Stomach (tissue), 19 donors: ENCODE data around the gene POLR2I. TPM values are rescaled to one million over a fixed set of nuclear protein-coding genes. Genes with fewer than 3 reads are reported as not detected.
A peak's percentile ranks its signal among the peaks of the same experiment; 100 is the strongest.

Source experiments
- DNase-seq, 2 donors: peaks; one replicate each; pipeline versions ENCODE4 v3.0.0 to v3.0.0-alpha.2; 2013 to 2019
- H3K27ac ChIP-seq, 5 donors: fragments of 200-600 bp in 4 of 5; sonication (generic) in 4 of 5; one replicate each; pipeline ENCODE4 v1.5.1; 2013 to 2019; ENCODE audit warnings: mild to moderate bottlenecking in 1 of 5, moderate library complexity in 1 of 5
- H3K27me3 ChIP-seq, 3 donors: fragments of 200-600 bp; sonication (generic); one replicate each; pipeline ENCODE4 v1.5.1; 2017 to 2019; ENCODE audit warnings: mixed run types in 1 of 3
- H3K36me3 ChIP-seq, 4 donors: fragments of 200-600 bp; sonication (generic); 1 replicate in 3 of 4; 2 replicates in 1 of 4; pipeline ENCODE4 v1.5.1; 2016 to 2019
- H3K4me1 ChIP-seq, 4 donors: fragments of 200-600 bp; sonication (generic); one replicate each; pipeline ENCODE4 v1.5.1; 2016 to 2019
- H3K4me3 ChIP-seq, 4 donors: fragments of 200-600 bp; sonication (generic) in 3 of 4; one replicate each; pipeline ENCODE4 v1.5.1; 2016 to 2019; ENCODE audit warnings: mild to moderate bottlenecking in 1 of 4
- H3K9me3 ChIP-seq, 4 donors: fragments of 200-600 bp; sonication (generic); one replicate each; pipeline ENCODE4 v1.5.1; 2016 to 2019
- CTCF ChIP-seq, 7 experiments: fragments of 450-650 bp in 4 of 7; fragments of 200-600 bp in 3 of 7; sonication (generic) in 3 of 7; IDR thresholded peaks; one replicate each; pipeline ENCODE4 v1.5.1; 2016 to 2019; ENCODE audit warnings: antibody characterized with exemption in 7 of 7, control low read depth in 2 of 7, mild to moderate bottlenecking in 1 of 7
- EP300 ChIP-seq: sonication (generic); formaldehyde crosslinking; IDR thresholded peaks from one replicate; pipeline ENCODE4 v1.6.1; 2017; ENCODE audit warnings: antibody characterized with exemption
- POLR2A ChIP-seq, 4 donors: fragments of 450-650 bp; IDR thresholded peaks; one replicate each; pipeline ENCODE4 v1.6.1; 2016; ENCODE audit warnings: antibody characterized with exemption in 4 of 4, control low read depth in 2 of 4, mild to moderate bottlenecking in 1 of 4, moderate library complexity in 1 of 4
- POLR2AphosphoS5 ChIP-seq, 3 donors: sonication (generic); formaldehyde crosslinking; IDR thresholded peaks; one replicate each; pipeline ENCODE4 v1.6.1; 2016; ENCODE audit warnings: antibody characterized with exemption in 3 of 3
- WGBS, 5 donors: extraction: QIAGEN DNeasy Blood & Tissue Kit in 3 of 5; methylation state at CpG; one replicate each; pipeline versions ENCODE4 v1.1.5 to v1.1.7; 2013 to 2018; 5-methylcytosine and 5-hydroxymethylcytosine counted together
- intact Hi-C: fragments of 100-400 bp; cut with DNase I; formaldehyde crosslinking; loops from one replicate; pipeline ENCODE4 v1.15.1; 2023; ENCODE audit warnings: low total_unique reads
- long read RNA-seq, 10 donors: transcript quantifications; one replicate each; lab custom pipeline, GENCODE V29; 2026
- polyA plus RNA-seq, 3 donors: library from polyadenylated mRNA; stranded (reverse); fragments of 200-250 nt; gene quantifications; one replicate each; pipeline ENCODE4 v1.2.3, GENCODE V29; 2013
- total RNA-seq, 5 donors: library from RNA; depleted of rRNA; stranded (reverse); fragments of >200 nt; gene quantifications; one replicate each; pipeline versions ENCODE4 v1.1.0 to v1.2.3, GENCODE V29; 2014 to 2016
- donor health status: healthy with polysubstance abuse.
- donor health status: Bipolar disorder and iron deficiency.
- donor health status: healthy.

The POLR2I gene
- total RNA-seq, result 100 to 1,000 TPM in 1 of 5 donors, 10 to 100 TPM in 4; 16.2 to 199 (median 42.8) TPM
- 100 to 1,000 TPM in 2 of 3 donors, 10 to 100 TPM in 1; 84.0 to 123 (median 117) TPM for polyA plus RNA-seq
- long read RNA-seq, donor 1, transcript POLR2I-201 (6 exons, 913 nt), result major isoform, 16 of 19 reads
- long read RNA-seq, donor 1, partial matches to known transcripts, result 0 of 19 reads
- long read RNA-seq, donor 1, other reads (novel, unspliced or antisense), result 0 of 19 reads
- long read RNA-seq, donor 2, transcript POLR2I-201 (6 exons, 913 nt), result major isoform, 22 of 176 reads
- long read RNA-seq, donor 2, partial matches to known transcripts, result 48 of 176 reads
- long read RNA-seq, donor 2, other reads (novel, unspliced or antisense), result 103 of 176 reads
- long read RNA-seq, donor 3, transcript POLR2I-201 (6 exons, 913 nt), result major isoform, 20 of 20 reads
- long read RNA-seq, donor 3, partial matches to known transcripts, result 0 of 20 reads
- long read RNA-seq, donor 3, other reads (novel, unspliced or antisense), result 0 of 20 reads
- long read RNA-seq, donor 4, partial matches to known transcripts, result 0 of 3 reads
- long read RNA-seq, donor 4, other reads (novel, unspliced or antisense), result 0 of 3 reads
- long read RNA-seq, donor 5, transcript POLR2I-201 (6 exons, 913 nt), result major isoform, 29 of 34 reads
- long read RNA-seq, donor 5, partial matches to known transcripts, result 0 of 34 reads
- long read RNA-seq, donor 5, other reads (novel, unspliced or antisense), result 0 of 34 reads
- long read RNA-seq, donor 6, transcript POLR2I-206 (5 exons, 542 nt), result minor isoform, 9 of 69 reads
- long read RNA-seq, donor 6, transcript POLR2I-201 (6 exons, 913 nt), result major isoform, 57 of 69 reads
- long read RNA-seq, donor 6, partial matches to known transcripts, result 0 of 69 reads
- long read RNA-seq, donor 6, other reads (novel, unspliced or antisense), result 0 of 69 reads
- long read RNA-seq, donor 7, transcript POLR2I-201 (6 exons, 913 nt), result major isoform, 35 of 45 reads
- long read RNA-seq, donor 7, transcript POLR2I-206 (5 exons, 542 nt), result minor isoform, 7 of 45 reads
- long read RNA-seq, donor 7, partial matches to known transcripts, result 0 of 45 reads
- long read RNA-seq, donor 7, other reads (novel, unspliced or antisense), result 0 of 45 reads
- long read RNA-seq, donor 8, transcript POLR2I-206 (5 exons, 542 nt), result minor isoform, 7 of 121 reads
- long read RNA-seq, donor 8, transcript POLR2I-201 (6 exons, 913 nt), result major isoform, 38 of 121 reads
- long read RNA-seq, donor 8, partial matches to known transcripts, result 34 of 121 reads
- long read RNA-seq, donor 8, other reads (novel, unspliced or antisense), result 42 of 121 reads
- long read RNA-seq, donor 9, transcript POLR2I-201 (6 exons, 913 nt), result major isoform, 27 of 38 reads
- long read RNA-seq, donor 9, partial matches to known transcripts, result 5 of 38 reads
- long read RNA-seq, donor 9, other reads (novel, unspliced or antisense), result 0 of 38 reads
- long read RNA-seq, donor 10, transcript POLR2I-201 (6 exons, 913 nt), result major isoform, 7 of 9 reads
- long read RNA-seq, donor 10, partial matches to known transcripts, result 0 of 9 reads
- long read RNA-seq, donor 10, other reads (novel, unspliced or antisense), result 0 of 9 reads

DNA sequence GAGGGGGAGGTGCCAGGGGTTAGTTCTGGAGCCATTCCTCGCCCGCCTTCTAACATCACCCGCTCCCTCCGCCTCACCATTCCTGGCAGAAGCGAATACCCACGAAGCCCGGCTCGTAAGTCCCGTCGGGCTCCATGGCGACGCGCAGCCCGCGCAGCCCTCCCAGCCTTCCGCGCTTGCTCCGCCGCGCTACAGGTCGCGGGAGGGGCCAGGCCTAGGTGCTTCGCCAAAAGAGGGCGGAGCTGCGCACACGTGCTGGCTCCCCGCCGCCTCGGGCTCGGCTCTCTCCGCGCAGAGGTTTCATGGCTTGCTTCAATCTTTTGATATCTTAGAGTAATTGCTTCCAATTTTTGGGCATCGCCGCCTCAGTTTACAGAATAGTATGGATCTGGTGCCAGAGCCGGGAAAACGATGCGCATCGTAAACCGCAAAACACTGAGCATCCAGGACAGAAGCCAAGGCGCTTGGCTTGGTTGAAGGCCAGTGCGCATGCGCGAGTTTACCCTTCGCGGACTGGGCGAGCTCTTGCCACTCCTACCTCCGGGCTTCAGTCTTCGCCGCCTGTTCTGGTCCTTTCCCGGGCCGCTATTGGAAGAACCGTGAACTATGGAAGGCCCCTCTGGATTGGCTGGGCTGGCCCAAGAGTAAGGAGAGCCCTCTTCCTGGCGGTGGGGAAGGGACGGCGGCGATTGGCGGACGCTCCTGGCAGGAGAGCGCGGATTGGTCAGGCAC, at the start of gene POLR2I:
POLR2I (minus strand) TSS at position 155 of the 732 bp plus-strand sequence; CDS start at position 136, 19 bp downstream.
- Histone ChIP-seq H3K36me3 (peaks cover 32 to 63% (median 63%) of the 10 kb centered on the region in 4 donors), H3K27ac (peak within 1 kb of the TSS; percentile 88 to 92 (median 92)), H3K4me3 (peak within 1 kb of the TSS; percentile 83 to 94 (median 88)), H3K9me3 (no peaks in the 10 kb centered on the region), H3K4me1 (peaks cover 20 to 46% (median 36%) of the 10 kb centered on the region in 4 donors), H3K27me3 (no peaks in the 10 kb centered on the region)
- TF ChIP-seq EP300 (no peak), POLR2AphosphoS5 (IDR thresholded peaks at IDR 0.05) (peak; percentile 84 to 95 (median 92)), CTCF (IDR thresholded peaks at IDR 0.05) (peak in 1 of 7 experiments; percentile 8), POLR2A (IDR thresholded peaks at IDR 0.05) (peak in 1 of 4 donors; percentile 58)
- intact Hi-C loops, result no loop called here
- WGBS, 5 donors, result 0% methylated on average over 38 to 60 of the region's 60 CpGs
- DNase-seq, result peak; percentile 99 to 100

DNA sequence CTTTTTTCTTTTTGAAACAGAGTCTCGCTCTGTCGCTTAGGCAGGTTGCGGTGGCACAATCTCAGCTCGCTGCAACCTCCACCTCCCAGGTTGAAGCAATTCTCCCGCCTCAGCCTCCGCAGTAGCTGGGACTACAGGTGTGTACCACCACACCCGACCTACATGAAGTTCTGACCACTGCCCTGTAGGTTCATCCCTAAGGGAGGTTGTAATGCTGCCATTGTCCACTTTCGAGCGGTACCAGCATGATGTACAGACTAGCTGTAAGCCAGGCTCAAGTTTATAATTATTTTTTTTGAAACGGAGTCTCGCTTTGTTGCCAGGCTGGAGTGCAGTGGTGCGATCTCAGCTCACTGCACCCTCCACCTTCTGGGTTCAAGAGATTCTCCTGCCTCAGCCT, 49.1 kb upstream of the POLR2I start:
- Histone ChIP-seq H3K27ac (no peak overlapping the region), H3K4me1 (peaks cover 0 to 6% (median 2%) of the 10 kb centered on the region in 4 donors), H3K27me3 (no peaks in the 10 kb centered on the region), H3K4me3 (no peak overlapping the region), H3K36me3 (peaks cover 0 to 22% (median 19%) of the 10 kb centered on the region in 4 donors), H3K9me3 (no peaks in the 10 kb centered on the region)
- intact Hi-C loops, result no loop called here
- TF ChIP-seq POLR2A (IDR thresholded peaks at IDR 0.05) (no peak), CTCF (IDR thresholded peaks at IDR 0.05) (no peak), POLR2AphosphoS5 (IDR thresholded peaks at IDR 0.05) (no peak), EP300 (no peak)
- DNase-seq, result no peak
- 92 to 98% (median 96%) methylated on average over 12 of the region's 12 CpGs for WGBS, 5 donors

DNA sequence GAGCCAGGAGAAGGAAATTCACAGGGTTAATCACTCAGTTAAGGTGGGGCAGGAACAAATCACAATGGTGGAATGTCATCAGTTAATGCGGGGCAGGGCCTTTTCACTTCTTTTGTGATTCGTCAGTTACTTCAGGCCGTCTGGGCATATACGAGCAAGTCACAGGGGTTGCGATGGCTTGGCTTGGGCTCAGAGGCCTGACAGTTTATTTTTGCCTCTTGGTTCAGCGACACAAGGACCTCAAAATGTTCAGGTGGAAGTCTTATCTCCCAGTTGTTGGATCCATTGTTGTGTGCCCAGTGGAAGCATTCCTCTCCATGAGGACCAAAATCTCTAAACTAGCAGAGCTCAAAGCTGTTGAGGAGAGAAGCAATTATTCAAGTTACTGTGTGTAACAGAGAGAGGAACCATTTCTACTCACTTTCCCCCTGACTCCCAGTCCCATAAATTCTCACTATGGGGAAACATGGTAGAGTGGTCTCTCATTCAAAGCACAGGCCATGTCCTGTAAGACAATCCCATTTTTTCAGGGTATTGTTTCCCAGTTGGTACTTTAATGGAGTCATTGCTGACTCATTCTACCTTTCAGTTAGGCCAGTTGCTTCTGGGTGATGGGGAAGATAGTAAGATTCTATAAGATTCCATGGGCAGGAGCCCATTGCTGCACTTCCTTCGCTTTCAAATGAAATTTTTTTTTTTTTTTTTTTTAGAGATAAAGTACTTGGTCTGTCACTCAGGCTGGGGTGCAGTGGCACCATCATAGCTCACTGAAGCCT, 46.3 kb upstream of the POLR2I start:
- DNase-seq, result no peak
- intact Hi-C loops, result no loop called here
- Histone ChIP-seq H3K36me3 (peaks cover 0 to 15% (median 11%) of the 10 kb centered on the region in 4 donors), H3K27ac (no peak overlapping the region), H3K9me3 (no peaks in the 10 kb centered on the region), H3K4me3 (no peak overlapping the region), H3K4me1 (no peaks in the 10 kb centered on the region), H3K27me3 (no peaks in the 10 kb centered on the region)
- 81 to 91% (median 89%) methylated on average over 7 of the region's 7 CpGs for whole genome bisulfite sequencing, 5 donors
- TF ChIP-seq CTCF (IDR thresholded peaks at IDR 0.05) (no peak), POLR2A (IDR thresholded peaks at IDR 0.05) (no peak), POLR2AphosphoS5 (IDR thresholded peaks at IDR 0.05) (no peak), EP300 (no peak)
